GM12892 (cell line): ENCODE results near the gene GPR55.

Experiments
- DNase-seq: peaks from one replicate; pipeline ENCODE4 v3.0.0; 2011; ENCODE audit not compliant: insufficient read length
- FAIRE-seq: peaks from 2 replicates; lab custom pipeline; 2011; peaks lifted over from hg19 to GRCh38; lab: Jason Lieb, UNC
- POLR2A ChIP-seq: IDR thresholded peaks from 2 replicates; pipeline ENCODE4 v1.6.1; 2011; ENCODE audit warnings: low read depth, low read length, control low read depth
- POLR2AphosphoS5 ChIP-seq: IDR thresholded peaks from 2 replicates; pipeline ENCODE4 v1.6.1; 2011; ENCODE audit warnings: low read depth, low read length, control low read depth
- TAF1 ChIP-seq: IDR thresholded peaks from 2 replicates; pipeline ENCODE4 v1.6.1; 2011; ENCODE audit warnings: low read depth, mild to moderate bottlenecking, control low read depth, low read length, borderline replicate concordance

Gene GPR55

GRCh38 chr2:230873661-230874401 is 51.2 kb downstream of the GPR55 start:
- FAIRE-seq (peak; percentile 96), DNase-seq (peak; percentile 62)
- TF ChIP-seq POLR2AphosphoS5, result no peak
- no peak for TF ChIP-seq TAF1
- no peak for TF ChIP-seq POLR2A

- FAIRE-seq (peak; percentile 97), DNase-seq (peak; percentile 71)
- TF ChIP-seq TAF1 (no peak), POLR2A (no peak; the same call in 1 of the 2 replicates), POLR2AphosphoS5 (no peak)
Observed at GRCh38 chr2:230872968-230873660, 51.9 kb downstream of the GPR55 start.

GRCh38 chr2:230872151-230872967 is 52.7 kb downstream of the GPR55 start:
- TF ChIP-seq TAF1 (no peak), POLR2AphosphoS5 (no peak), POLR2A (no peak)
- FAIRE-seq, result peak; percentile 77

GRCh38 chr2:230871361-230872150 is 53.5 kb downstream of the GPR55 start:
- FAIRE-seq (no peak), DNase-seq (no peak)
- no peak for TF ChIP-seq TAF1
- TF ChIP-seq POLR2AphosphoS5, result no peak
- no peak for TF ChIP-seq POLR2A

More at GRCh38 chr2:230872151-230872967, 52.7 kb downstream of the GPR55 start:
- DNase-seq, result no peak

GRCh38 chr2:230870544-230871360 is 54.3 kb downstream of the GPR55 start:
- FAIRE-seq, result peak; percentile 42
- no peak for TF ChIP-seq POLR2A
- TF ChIP-seq TAF1, result no peak
- TF ChIP-seq POLR2AphosphoS5, result no peak
- DNase-seq, result no peak

GRCh38 chr2:230869914-230870543 is 55.0 kb downstream of the GPR55 start:
- no peak for TF ChIP-seq POLR2A
- no peak for DNase-seq
- FAIRE-seq, result no peak

- FAIRE-seq, result no peak
- TF ChIP-seq POLR2A, result no peak
- DNase-seq, result no peak
Observed at GRCh38 chr2:230868947-230869913, 55.8 kb downstream of the GPR55 start.

GRCh38 chr2:230868161-230868946 is 56.7 kb downstream of the GPR55 start:
- TF ChIP-seq POLR2AphosphoS5, result no peak
- TF ChIP-seq TAF1, result no peak
- no peak for TF ChIP-seq POLR2A
- DNase-seq, result no peak
- no peak for FAIRE-seq
